GM21529 (cell line): ENCODE results near the gene F10.

ENCODE experiments used
- ATAC-seq: cut with Tn5 transposase; IDR thresholded peaks from one replicate; pipeline ENCODE4 v1.9.1; 2021; ENCODE audit not compliant: unreplicated experiment

The F10 gene

DNA sequence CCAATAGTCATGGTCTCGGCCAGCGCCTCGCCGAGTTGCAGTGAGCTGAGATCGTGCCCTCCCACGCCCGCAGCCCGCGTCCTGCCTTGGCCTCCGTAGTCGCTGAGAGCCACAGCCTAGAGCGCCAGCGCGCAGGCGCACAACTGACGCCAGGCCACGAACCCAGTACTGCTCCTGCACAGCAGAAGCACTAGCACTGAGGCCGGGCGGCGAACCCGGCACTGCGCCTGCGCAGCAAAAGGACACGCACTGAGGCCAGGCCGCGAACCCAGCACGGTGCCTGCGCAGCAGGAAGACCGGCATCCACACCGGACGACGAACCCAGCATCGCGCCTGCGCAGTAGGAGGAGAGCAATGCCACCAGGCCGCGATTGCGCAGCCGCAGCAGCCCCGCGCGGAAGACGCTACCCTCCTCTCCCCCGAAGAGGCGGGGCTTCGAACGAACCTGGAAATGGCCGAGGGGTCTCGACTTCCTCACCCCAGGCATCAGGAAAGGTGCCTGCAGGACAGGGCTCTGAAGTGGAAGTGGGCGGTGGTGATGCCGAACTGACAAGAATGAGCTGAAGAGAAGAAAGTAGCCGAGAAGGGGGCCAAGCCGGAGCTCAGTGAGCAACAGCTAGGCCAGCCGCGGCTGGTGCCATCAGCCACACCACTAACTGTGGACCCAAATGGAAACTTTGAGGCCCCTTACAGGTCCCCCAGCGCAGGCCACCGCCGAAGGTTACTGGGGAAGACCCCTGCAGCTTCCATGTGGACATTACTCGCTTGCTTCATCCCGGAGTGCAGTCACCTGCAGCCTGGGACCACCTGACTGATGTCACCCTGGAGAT lies 7.5 kb downstream of the F10 start:
- ATAC-seq: no peak

DNA sequence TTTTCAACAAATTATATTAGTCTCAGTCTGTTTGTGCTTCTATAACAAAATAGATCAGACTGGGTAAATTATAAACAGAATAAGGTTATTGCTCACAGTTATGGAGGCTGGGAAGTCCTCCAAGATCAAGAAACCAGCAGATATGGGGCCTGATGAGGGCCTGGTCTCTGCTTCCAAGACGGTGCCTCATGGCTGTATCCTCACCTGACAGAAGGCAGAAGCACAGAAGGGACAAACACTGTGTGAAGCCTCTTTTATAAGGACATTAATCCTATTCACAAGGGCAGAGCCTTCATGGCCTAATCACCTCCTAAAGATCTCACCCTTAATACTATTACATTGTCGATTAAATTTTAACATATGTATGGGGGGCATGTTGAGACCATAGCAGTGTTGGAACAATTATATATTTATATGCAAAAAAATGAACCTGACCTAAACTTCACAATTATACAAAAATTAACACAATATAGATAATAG lies 12.7 kb downstream of the F10 start:
- no peak for ATAC-seq

DNA sequence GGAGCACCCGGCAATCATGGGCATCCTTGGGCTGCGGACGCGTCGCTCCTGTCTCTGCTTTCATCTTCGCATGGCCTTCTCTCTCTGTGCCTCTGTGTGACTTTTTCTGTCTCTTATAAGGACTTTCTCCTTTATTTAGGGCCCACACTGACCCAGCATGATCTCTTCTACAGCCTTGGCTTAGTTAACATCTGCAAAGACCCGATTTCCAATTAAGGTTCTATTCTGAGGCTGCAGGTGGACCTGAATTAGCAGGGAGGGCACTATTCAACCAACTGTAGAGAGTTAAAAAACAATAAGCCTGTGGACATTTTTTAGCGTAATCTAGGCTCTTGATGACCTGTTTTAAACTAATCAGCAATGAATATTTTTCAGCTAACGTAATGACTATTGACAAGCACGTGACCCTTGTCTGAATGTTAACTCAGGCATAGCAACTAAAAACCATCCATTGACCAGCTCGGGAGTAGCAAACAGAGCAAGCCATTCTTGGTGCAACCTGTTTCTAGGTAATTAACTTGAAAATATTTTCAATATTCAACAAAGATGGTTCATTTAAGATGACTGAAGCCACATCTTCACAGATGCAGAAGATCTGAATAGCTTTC lies 15.2 kb downstream of the F10 start:
- ATAC-seq: no peak

DNA sequence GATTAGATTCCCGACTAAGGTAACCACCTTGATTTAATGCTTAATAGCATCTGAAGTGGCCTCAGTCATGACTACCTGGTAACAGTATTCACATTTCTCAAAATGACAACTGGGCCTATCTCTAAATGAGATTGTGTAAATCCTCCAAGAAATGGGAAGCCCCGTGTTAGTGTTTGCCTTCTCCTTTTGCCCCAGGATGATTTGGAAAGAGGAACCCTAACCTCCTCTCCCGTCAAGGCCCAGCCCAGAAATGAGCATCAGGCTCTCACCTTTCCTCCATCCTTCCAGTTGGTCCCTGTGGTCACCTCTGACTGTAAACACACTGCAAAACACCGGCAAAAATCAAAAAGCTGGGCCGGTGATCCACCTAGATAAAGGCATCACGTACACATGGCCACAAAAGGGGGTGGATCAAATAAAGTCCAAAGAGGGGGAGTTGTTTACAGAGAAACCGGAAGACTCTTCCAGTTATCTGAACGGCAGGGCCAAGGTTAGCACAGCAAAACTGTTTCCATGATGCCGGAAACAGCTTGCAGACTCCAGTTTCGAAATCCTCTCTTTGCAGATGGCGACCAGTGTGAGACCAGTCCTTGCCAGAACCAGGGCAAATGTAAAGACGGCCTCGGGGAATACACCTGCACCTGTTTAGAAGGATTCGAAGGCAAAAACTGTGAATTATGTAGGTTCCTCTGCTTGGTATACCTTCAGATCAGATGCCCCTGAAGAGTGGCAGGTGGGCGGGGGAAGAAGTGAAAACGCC lies 16.4 kb downstream of the F10 start:
- no peak for ATAC-seq

DNA sequence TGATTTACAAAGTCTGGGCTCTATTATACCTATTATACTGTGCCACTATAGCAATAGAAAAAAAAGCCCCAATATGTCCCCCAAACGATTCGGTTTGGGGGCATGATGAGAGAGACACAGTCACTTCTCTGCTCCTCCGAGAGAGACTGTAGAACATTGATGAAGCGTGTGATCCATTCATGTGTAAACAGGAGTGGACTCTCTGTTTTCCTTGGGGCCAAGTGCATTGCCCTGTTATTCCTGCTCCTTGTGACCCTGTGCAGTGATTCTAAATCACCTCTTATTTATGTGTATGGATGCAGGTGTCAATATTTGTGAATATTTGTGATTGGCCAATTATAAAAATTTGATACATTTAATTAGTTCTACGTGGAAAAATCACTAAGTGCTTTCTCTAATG lies 17.0 kb downstream of the F10 start:
- no peak for ATAC-seq

DNA sequence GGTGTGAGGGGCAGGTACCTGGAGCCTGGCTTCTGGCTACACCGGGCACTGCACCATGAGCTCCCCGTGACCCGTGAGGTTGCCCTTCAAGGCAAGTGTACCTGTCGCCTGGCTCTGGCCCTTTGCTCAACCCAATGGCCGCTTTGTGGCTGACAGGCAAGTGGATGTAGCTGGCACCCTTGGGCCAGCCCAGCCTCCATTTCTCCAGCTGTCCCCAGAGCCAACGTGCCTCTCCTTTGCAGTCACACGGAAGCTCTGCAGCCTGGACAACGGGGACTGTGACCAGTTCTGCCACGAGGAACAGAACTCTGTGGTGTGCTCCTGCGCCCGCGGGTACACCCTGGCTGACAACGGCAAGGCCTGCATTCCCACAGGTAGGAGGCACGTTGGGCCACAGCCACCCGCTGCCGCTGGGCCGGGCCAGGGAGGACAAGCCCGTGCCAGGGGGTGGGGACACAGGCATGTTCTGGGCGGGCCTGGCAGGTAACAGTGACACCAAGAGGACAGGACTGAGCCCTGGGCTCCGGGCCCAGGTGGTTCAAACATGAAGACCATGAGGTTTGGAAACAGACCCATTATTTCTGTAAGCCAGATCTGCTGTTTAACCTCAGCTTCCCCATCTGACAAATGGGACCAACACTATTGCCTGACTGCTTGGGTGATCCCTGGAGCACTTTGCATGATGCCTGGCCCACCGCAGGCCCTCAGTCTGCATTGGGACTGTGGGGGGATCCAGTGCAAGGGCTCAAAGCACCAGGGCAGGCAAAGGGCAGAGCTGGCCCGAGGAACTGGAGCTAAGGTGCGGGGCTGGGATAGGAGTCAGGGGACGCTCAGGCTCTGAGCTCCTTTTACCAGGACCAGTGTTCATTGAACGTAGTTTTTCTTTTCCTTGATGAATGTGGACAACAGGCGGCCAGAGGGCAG lies 18.3 kb downstream of the F10 start:
- ATAC-seq: no peak

DNA sequence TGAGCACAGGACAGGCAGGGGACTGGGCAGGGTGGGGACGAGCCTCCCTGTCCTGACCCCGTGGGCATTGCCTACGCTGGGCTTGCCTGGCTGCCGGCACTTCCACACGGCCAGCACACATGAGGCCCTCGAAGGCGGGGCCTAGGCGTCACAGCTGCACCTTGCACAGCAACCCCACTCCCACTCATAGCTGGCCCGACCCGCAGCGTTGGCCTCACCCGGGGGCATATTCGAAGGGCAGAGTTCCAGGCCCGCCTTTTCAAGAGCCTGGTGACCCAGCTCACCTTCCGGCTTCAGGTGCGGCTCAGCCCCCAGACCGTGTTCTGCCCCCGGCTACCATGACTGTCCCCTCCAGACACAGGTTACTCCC lies 19.0 kb downstream of the F10 start:
- ATAC-seq: no peak

DNA sequence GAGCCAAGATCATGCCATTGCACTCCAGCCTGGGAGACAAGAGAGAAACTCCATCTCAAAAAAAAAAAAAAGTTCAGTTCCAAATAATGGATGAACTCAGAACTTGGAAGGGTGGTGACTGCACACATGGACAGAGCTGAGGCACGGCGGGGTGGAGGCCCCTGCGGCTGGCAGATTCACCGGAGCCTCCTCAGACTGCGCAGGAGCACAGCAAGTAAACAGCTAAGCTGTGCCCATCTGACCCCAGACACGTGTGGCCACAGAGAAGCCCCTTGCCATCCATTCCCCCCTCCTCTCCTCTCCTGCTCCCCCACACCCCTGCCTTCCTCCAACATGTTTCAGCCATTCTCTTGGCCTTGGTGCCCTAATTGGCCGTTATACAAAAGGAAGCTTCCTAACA lies 20.3 kb downstream of the F10 start:
- ATAC-seq: no peak

DNA sequence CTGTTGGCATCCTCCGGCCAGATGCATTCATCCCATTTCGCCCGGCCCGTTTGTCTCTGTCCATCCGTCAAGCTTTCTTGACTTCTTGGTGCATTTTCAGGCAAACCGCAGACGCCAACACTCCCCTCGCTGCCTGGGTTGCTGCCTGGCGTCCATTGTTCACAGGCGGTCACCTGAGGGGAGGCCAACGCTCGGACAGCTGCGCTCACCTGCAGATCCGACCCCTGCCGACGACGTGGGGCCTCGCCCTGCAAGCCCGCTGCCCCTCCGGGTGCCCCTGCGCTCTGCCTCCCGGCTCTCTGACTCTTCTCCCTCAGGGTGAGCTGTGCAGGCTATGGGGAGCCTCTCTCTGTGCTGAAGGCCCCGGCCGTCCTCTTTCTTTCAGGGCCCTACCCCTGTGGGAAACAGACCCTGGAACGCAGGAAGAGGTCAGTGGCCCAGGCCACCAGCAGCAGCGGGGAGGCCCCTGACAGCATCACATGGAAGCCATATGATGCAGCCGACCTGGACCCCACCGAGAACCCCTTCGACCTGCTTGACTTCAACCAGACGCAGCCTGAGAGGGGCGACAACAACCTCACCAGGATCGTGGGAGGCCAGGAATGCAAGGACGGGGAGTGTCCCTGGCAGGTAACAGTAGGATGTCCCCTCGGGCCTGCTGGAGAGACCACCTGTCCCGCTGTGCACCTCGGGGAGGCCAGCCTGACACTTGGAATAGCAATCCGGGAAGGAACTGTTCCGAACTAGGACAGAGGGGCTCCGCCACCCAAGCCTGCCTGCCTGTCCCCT lies 21.1 kb downstream of the F10 start:
- ATAC-seq: no peak

DNA sequence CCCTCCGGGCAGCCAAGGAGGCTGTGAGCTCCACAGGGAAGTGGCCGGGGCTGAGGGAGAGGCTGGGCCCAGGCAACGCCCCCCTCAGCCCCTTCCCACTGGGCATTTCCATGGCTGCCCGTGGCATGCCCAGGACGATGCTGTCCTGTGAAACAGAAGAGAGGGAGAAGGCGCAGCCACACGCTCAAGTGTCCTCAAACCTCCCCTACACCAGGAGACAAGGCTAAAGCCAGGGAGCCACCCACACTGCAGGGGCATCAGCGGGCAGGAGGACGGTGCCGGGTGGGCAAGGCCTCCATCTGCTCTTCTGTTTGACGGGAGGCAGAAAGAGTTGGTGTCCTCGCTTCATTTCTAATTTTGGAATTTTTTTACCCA lies 21.6 kb downstream of the F10 start:
- ATAC-seq: no peak

DNA sequence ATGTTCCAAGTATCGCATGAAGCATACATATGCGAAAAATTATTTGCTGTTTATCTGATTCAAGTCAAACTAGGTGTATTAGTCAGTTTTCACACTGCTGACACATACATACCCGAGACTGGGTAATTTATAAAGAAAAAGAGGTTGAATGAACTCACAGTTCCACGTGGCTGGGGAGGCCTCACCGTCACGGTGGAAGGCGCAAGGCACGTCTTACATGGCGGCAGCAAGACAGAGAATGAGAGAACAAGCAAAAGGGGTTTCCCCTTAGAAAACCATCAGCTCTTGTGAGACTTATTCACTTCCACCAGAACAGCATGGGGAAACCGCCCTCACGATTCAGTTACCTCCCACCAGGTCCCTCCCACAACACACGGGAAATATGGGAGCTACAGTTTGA lies 22.9 kb downstream of the F10 start:
- no peak for ATAC-seq

DNA sequence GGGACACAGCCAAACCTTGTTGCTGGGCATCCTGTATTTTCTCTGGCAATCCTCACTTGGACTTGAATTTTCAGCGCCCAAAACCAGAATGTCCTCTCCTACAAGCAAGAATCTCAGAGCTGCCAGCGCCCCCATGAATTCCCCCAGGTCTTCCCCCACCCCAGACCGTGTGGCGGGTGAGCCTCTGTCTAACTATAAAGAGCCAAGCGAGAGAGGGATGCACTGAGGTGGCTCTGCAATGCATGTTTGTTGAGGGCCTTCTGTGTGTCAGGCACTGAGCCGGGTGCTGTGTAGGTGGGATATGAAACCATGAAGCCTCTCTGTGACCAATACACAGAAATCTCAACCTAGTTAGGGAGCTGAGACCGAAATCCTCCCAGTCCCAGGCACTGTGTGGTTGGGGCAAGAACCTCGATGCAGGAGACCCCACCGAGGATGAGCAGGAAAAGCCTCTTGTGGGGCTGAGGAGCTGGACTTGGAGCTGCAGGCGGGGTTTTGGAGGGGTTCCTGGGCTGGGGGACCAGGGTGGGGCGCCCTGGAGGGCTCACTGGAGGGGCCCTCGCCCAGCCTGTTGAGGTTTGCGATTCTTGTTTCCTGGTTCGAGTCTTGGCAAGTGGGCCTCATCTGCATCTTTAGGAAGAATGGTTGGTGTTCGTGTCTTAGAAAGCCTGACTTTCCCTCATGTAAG lies 23.5 kb downstream of the F10 start:
- no peak for ATAC-seq

DNA sequence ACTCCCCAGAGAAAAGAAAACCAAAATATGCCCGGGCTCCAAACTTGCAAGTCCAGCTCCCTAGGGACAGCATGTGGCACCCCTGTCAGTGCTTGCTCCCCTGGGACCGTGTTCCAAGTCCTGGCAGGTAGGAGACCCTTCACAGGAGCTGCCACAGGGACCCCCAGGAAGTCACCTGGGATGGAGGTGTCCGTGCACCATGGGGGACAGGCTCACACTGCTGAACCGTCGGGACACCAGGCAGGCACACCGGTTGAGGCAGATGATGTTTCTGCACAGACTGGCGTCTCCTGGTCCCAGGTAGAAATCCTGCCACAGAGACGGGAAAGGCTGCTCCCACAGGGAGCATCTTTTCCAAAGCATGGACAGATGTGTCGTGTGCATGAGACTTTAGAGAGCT lies 24.2 kb downstream of the F10 start:
- ATAC-seq: no peak

DNA sequence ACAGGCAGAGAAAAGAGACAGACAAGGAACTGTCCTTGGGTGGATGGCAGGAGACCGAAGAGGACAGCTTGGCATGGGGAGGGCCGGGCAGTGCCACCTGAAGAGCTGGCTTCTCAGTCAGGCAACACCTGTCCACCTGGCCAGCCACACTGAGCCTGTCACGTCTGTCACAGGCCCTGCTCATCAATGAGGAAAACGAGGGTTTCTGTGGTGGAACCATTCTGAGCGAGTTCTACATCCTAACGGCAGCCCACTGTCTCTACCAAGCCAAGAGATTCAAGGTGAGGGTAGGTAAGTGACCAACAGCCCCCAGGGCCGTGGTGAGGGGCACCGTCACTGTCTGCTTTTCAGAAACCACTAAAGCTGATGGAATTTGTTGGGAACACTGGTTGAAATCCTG lies 24.6 kb downstream of the F10 start:
- ATAC-seq: no peak

DNA sequence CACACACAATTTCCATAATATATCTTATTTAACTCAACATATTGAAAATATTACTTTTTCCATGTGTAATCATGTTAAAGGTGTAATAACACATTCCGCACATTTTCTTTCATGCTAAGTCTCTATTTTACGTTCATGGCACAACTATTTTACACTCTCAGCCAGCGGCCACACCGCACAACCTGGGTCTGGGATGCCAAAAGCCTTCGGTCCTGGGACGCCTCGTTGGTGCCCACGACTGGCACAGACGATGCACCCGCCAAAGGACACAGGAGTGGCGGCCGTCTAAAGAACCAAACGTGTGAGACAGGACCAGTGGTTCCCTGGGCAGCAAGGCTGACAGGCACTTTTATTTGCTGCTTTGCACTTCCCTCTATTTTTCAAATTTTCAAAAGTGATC lies 25.8 kb downstream of the F10 start:
- ATAC-seq: no peak

DNA sequence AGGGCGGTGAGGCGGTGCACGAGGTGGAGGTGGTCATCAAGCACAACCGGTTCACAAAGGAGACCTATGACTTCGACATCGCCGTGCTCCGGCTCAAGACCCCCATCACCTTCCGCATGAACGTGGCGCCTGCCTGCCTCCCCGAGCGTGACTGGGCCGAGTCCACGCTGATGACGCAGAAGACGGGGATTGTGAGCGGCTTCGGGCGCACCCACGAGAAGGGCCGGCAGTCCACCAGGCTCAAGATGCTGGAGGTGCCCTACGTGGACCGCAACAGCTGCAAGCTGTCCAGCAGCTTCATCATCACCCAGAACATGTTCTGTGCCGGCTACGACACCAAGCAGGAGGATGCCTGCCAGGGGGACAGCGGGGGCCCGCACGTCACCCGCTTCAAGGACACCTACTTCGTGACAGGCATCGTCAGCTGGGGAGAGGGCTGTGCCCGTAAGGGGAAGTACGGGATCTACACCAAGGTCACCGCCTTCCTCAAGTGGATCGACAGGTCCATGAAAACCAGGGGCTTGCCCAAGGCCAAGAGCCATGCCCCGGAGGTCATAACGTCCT lies 26.4 kb downstream of the F10 start:
- no peak for ATAC-seq

DNA sequence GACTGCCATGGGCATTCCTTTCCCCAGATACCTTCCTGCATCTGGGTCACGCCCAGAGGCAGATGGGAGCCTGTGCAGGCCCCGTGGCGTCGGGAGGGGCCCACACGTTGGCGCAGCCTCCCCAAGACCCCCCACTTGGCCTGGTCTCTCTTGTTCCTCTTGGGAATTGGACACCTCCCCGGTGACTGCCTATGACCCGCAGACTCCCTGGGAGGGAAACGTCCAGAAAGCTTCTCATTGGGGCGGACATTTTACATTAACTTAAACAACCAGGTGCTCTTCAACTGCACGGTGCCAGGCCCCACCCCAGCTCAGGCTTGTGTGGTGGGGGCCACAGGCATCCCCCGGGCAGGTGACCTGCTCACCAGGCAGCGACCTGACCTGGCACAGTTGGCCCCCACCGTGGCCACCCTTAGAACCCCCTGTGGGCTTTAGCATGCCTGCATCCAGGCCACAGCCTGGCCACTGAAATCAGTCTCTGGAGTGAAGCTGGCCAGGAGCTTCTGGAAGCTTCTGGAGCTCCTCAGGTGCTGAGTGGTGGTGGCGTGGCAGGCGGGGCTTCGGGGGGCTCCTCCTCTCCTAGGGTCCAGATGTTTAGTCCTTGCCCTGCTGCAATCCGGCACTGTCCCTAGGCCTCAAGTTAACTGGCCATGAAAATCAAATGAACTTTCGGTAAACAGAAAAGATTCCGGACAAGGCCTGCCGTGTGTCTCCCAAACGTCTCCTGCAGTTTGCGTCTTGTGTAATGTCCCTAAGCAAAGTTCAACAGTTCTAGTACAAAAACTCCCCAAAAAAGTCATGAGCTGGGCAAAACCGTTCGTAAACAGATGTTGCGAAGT lies 27.3 kb downstream of the F10 start:
- ATAC-seq: no peak

DNA sequence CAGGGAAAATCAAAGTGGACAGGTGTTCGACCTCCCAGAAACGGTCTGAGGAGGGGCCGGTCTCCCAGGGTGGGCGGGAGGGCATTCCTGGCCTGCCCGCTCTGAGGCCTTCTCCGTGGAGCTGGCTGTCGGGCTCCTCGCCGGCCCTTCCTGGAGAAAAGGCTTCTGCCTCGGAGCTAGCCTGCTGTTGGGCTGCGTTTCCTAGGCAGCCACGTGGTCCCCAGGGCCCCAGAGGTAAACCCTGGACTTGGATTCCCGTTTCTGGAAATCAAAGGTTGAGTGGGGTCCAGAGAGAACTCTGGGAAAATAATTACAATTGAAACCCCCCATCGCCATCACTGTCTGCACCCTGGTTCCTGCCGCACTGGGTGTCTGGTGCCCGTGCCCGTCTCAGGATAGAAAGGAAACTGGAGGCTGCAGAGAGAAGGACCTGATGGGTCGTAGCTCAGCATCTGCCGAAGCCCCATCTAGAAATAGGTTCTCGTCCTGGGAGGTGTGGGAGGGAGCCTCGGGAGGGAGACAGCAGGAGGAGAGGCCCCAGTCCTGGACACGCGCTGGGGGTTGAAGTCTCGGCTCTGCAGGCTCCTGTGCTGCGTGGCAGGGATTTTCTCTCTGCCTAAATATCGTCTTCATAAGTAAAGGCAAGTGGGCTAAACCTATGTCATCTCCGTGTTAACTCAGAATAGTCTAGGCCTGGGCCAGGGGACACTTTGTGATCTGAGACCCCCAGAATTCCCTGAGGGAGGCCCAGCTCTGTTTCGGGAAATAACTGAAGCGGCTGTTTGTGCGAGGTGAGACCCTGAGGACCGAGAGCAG lies 28.2 kb downstream of the F10 start:
- ATAC-seq: no peak
